Activated T-helper 1 cell treated with anti-CD3 and anti-CD28 coated beads, Interleukin-12 subunit alpha, Interleukin-12 subunit beta, Interleukin-2, Interleukin-4 antibody, amounts not matched to agents 30 ng/mL and 10 ng/mL and 1 ng/mL, durations not matched to agents 14 hours and 24 hours and 36 hours (primary cell): ENCODE data around the gene PDCD1. TPM values are rescaled to one million over a fixed set of nuclear protein-coding genes. Genes with fewer than 3 reads are reported as not detected.

Source experiments
- DNase-seq: peaks from one replicate; pipeline ENCODE4 v3.0.0; 2021; ENCODE audit warnings: low spot score
- H3K27ac Mint-ChIP-seq: one replicate; pipeline ENCODE4 v1.8.0; 2021; ENCODE audit warnings: mild to moderate bottlenecking, mixed read lengths
- H3K27me3 Mint-ChIP-seq: one replicate; pipeline ENCODE4 v1.8.0; 2022; ENCODE audit warnings: mild to moderate bottlenecking, moderate library complexity, mixed read lengths; ENCODE audit not compliant: insufficient read depth
- H3K36me3 Mint-ChIP-seq: one replicate; pipeline ENCODE4 v1.8.0; 2021; ENCODE audit warnings: low read depth, mixed read lengths
- H3K4me1 Mint-ChIP-seq: one replicate; pipeline ENCODE4 v1.8.0; 2021; ENCODE audit warnings: low read depth, mixed read lengths
- H3K4me3 Mint-ChIP-seq: one replicate; pipeline ENCODE4 v1.8.0; 2021; ENCODE audit warnings: mild to moderate bottlenecking, moderate library complexity, mixed read lengths
- H3K9me3 Mint-ChIP-seq: one replicate; pipeline ENCODE4 v1.8.0; 2021; ENCODE audit warnings: mixed read lengths
- intact Hi-C: fragments of 100-400 bp; cut with micrococcal nuclease; formaldehyde crosslinking; loops from one replicate; pipeline ENCODE4 v1.15.1; 2024
- total RNA-seq: library from RNA; stranded (reverse); gene quantifications from 2 replicates; pipeline ENCODE4 v1.2.3, GENCODE V29; 2022

The PDCD1 gene
- total RNA-seq, 1 donor from 2014 or later = 67.8 TPM

- peaks cover 16% of the 10 kb centered on the region for H3K4me1 Mint-ChIP-seq
- intact Hi-C loops = no loop called here
- no peaks in the 10 kb centered on the region for H3K9me3 Mint-ChIP-seq
- no peaks in the 10 kb centered on the region for H3K27me3 Mint-ChIP-seq
- no peak for DNase-seq
- no peaks in the 10 kb centered on the region for H3K36me3 Mint-ChIP-seq
- no peak overlapping the region for H3K27ac Mint-ChIP-seq
- no peak overlapping the region for H3K4me3 Mint-ChIP-seq
These were observed 12.2 kb upstream of the PDCD1 start for GRCh38 chr2:241870611-241871537.

GRCh38 chr2:241870081-241870541, 11.4 kb upstream of the PDCD1 start:
- no peaks in the 10 kb centered on the region for H3K9me3 Mint-ChIP-seq
- DNase-seq = no peak
- intact Hi-C loops = no loop called here
- peaks cover 23% of the 10 kb centered on the region for H3K4me1 Mint-ChIP-seq
- peaks cover 5% of the 10 kb centered on the region for H3K36me3 Mint-ChIP-seq
- no peak overlapping the region for H3K4me3 Mint-ChIP-seq
- H3K27ac Mint-ChIP-seq = no peak overlapping the region
- H3K27me3 Mint-ChIP-seq = peaks cover 6% of the 10 kb centered on the region

GRCh38 chr2:241869087-241869961, 10.6 kb upstream of the PDCD1 start, which contains the start of gene RTP5:
RTP5 (plus strand) TSS chr2:241869729; CDS start chr2:241869757, 28 bp downstream.
- H3K36me3 Mint-ChIP-seq = peaks cover 5% of the 10 kb centered on the region
- H3K4me1 Mint-ChIP-seq = peaks cover 31% of the 10 kb centered on the region
- no peak within 1 kb of the TSS for H3K27ac Mint-ChIP-seq
- DNase-seq = no peak
- H3K9me3 Mint-ChIP-seq = peaks cover 7% of the 10 kb centered on the region
- intact Hi-C loops = no loop called here
- H3K27me3 Mint-ChIP-seq = peaks cover 11% of the 10 kb centered on the region
- no peak within 1 kb of the TSS for H3K4me3 Mint-ChIP-seq

DNA sequence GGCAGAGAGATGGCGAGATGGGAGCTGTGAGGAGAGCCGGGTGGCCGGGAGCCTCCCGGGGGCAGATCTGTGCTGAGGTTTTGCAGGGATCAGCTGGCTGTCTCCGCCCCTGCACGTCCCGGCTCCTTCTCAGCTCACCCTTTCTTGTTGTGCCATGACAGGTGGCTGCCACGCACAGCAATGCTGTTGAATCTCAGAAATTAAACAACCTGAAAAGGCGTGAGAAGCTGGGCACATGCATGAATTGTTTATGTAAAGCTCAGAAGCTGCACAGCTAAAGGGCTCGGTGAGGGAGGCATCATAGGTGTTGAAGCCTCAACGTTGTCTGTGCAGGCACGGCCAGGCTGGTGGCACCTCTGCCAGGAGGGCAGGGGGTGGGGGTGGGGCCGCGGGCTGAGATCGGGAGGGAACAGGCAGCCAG, 10.0 kb upstream of the PDCD1 start:
- Mint-ChIP-seq H3K9me3 (peaks cover 11% of the 10 kb centered on the region), H3K27ac (no peak overlapping the region), H3K4me1 (peaks cover 37% of the 10 kb centered on the region), H3K27me3 (peaks cover 11% of the 10 kb centered on the region), H3K4me3 (no peak overlapping the region), H3K36me3 (peaks cover 5% of the 10 kb centered on the region)
- DNase-seq = no peak
- intact Hi-C loops = loop anchor here (1.0 kb wide), 1 partner anchor 9 kb away; no protein-coding TSS in a partner anchor

GRCh38 chr2:241867776-241868420, 9.2 kb upstream of the PDCD1 start:
- H3K27me3 Mint-ChIP-seq = peaks cover 11% of the 10 kb centered on the region
- H3K4me3 Mint-ChIP-seq = peak overlapping the region; percentile 11
- H3K4me1 Mint-ChIP-seq = peaks cover 44% of the 10 kb centered on the region
- peak overlapping the region; percentile 19 for H3K27ac Mint-ChIP-seq
- H3K9me3 Mint-ChIP-seq = peaks cover 11% of the 10 kb centered on the region
- intact Hi-C loops = loop anchor here (1.0 kb wide), 1 partner anchor 9 kb away; no protein-coding TSS in a partner anchor
- DNase-seq = no peak
- peaks cover 5% of the 10 kb centered on the region for H3K36me3 Mint-ChIP-seq

DNA sequence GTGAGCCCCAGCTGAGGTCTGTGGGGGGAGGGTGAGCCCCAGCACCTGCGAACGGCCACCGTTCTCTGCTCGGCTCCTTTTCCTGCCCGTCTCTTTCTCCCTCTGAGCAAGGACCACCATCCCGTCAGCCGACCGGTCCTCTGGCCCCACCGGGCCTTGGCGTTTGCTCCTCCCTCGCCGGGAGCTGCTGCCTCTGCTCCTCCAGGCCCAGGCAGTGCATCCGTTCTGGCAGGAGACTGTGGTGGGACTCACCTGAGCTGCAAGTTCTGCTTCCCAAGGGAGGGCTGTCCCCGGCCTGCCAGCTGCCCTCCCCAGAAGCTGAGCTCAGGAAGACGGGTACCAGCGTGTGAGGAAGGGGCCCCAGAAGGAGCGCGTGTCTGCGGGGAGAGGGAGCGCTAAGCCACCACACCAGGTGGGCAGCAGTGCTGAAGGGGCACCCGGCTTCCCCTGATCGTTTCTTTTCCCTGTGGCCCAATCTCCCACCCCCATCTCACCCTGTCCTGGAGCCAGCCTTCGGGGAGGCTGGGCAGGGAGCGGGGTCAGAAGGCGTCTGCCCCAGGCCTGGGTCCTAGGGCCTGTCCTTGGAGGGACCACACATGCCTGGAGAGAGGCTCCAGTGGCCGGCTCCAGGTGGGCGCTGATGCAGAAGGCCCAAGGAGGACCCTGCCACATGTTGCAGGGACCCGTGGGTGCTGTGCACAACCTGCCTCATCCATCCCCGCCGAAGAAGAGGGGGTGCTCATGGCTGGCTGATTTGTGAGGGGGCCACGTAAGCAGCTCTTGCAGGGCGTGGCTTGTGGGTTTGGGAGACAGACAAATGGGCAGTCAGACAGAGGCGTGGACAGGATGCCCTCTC, 8.3 kb upstream of the PDCD1 start:
- DNase-seq = no peak
- Mint-ChIP-seq H3K4me3 (no peak overlapping the region), H3K4me1 (peaks cover 52% of the 10 kb centered on the region), H3K27ac (no peak overlapping the region), H3K36me3 (peaks cover 5% of the 10 kb centered on the region), H3K9me3 (peaks cover 11% of the 10 kb centered on the region), H3K27me3 (peaks cover 11% of the 10 kb centered on the region)
- intact Hi-C loops = no loop called here

DNA sequence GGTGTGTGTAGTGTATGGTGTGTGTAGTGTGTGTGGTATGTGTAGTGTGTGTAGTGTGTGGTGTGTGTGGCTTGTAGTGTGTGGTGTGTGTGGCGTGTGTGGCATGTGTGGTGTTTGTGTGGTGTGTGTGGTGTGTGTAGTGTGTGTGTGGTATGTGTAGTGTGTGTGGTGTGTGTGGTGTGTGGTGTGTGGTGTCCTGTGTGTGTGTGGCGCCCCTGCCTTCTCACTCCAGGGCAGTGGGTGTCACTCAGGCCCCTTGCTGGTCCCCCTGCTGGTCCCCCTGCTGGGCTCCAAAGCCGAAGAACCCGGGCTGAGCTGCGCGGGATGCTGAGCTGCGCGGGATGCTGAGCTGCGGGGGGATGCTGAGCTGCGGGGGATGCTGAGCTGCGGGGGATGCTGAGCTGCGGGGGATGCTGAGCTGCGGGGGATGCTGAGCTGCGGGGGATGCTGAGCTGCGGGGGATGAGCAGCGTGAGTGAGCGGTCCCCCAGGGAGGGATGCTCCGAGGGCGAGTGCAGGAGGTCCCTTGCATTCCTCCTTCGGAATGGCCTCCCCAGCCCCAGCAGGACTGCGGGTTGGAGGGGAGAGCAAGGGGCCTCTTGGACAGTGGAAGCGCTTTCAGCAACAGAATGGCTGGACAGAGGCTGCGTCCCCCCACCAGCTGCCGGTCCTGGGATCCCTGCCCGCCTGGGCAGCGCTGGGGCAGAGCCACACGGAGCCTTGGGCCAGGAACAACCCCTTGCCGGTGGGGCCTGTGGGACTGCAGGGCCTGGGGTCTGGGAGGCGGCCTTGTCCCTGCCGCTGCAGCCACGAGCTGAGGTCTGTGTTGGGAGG, 7.5 kb upstream of the PDCD1 start:
- DNase-seq = no peak
- Mint-ChIP-seq H3K27me3 (peaks cover 11% of the 10 kb centered on the region), H3K9me3 (peaks cover 11% of the 10 kb centered on the region), H3K4me1 (peaks cover 60% of the 10 kb centered on the region), H3K4me3 (no peak overlapping the region), H3K27ac (peak overlapping the region; percentile 63), H3K36me3 (peaks cover 7% of the 10 kb centered on the region)
- intact Hi-C loops = no loop called here

DNA sequence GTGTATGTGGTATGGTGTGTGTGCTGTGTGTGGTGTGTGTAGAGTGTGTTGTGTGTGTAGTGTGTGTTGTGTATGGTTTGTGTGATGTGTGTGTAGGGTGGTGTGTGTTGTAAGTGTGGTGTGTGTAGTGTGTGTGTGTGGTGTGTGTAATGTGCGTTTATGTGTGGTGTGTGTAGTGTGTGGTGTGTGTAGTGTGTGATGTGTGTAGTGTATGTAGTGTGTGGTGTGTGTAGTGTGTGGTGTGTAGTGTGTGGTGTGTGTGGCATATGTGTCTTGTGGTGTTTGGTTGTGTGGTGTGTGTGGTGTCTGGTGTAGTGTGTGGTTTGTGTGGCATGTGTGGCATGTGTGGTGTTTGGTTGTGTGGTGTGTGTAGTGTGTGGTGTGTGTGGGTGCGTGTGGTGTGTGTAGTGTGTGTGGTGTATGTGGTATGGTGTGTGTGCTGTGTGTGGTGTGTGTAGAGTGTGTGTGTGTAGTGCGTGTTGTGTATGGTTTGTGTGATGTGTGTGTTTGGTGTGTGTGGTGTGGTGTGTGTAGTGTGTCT, 6.8 kb upstream of the PDCD1 start:
- intact Hi-C loops = no loop called here

GRCh38 chr2:241864850-241865213, 6.1 kb upstream of the PDCD1 start:
- Mint-ChIP-seq H3K27me3 (peaks cover 11% of the 10 kb centered on the region), H3K4me1 (peaks cover 71% of the 10 kb centered on the region), H3K4me3 (no peak overlapping the region), H3K36me3 (peaks cover 7% of the 10 kb centered on the region), H3K9me3 (peaks cover 11% of the 10 kb centered on the region), H3K27ac (peak overlapping the region; percentile 36)
- intact Hi-C loops = loop anchor here (5.0 kb wide), 4 partner anchors 63 to 178 kb away; partner anchors contain the start of genes DTYMK and ING5
- DNase-seq = no peak

More for the DNA sequence above, 6.8 kb upstream of the PDCD1 start:
- Mint-ChIP-seq H3K4me1 (peaks cover 67% of the 10 kb centered on the region), H3K9me3 (peaks cover 11% of the 10 kb centered on the region), H3K36me3 (peaks cover 7% of the 10 kb centered on the region), H3K27ac (peak overlapping the region; percentile 63), H3K27me3 (peaks cover 11% of the 10 kb centered on the region), H3K4me3 (no peak overlapping the region)
- DNase-seq = no peak

DNA sequence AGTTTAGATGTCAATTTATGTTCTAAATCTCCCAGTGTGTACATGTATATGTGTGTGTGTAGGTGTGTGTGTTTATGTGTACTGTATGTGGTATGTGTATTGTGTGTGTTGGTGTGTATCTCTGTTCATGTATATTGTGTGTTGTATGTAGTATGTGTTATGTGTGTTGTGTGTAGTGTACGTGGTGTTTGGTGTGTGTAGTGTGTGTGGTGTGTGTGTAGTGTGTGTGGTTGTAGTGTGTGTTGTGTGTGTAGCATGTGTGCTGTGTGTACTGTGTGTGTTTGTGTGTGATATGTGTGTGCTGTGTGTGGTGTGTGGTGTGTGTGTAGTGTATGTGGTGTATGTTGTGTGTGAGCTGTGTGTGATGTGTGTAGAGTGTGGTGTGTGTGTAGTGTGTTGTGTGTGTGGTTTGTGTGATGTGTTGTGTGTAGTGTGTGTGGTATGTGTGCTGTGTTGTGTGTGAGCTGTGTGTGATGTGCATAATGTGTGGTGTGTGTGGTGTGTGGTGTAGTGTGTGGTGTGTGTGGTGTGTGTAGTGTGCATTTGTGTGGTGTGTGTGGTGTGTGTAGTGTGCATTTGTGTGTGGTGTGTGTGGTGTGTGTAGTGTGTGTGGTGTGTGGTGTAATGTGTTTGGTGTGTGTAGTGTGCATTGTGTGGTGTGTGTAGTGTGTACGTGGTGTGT, 5.6 kb upstream of the PDCD1 start:
- peaks cover 11% of the 10 kb centered on the region for H3K27me3 Mint-ChIP-seq
- H3K27ac Mint-ChIP-seq = peak overlapping the region; percentile 86
- peak overlapping the region; percentile 23 for H3K4me3 Mint-ChIP-seq
- H3K36me3 Mint-ChIP-seq = peaks cover 8% of the 10 kb centered on the region
- DNase-seq = no peak
- H3K4me1 Mint-ChIP-seq = peaks cover 75% of the 10 kb centered on the region
- H3K9me3 Mint-ChIP-seq = peaks cover 11% of the 10 kb centered on the region
- intact Hi-C loops = loop anchor here (5.0 kb wide), 4 partner anchors 62 to 177 kb away; partner anchors contain the start of genes DTYMK and ING5
